H1 (cell line): ENCODE measurements around the gene BSN. TPM values are rescaled to one million over a fixed set of nuclear protein-coding genes. Genes with fewer than 3 reads are reported as not detected.

Experiments
- CTCF ChIA-PET: fragments of 300-600 bp; sonication (Branson Sonifier 250); formaldehyde crosslinking; loops from one replicate; lab custom pipeline; 2021; ENCODE audit not compliant: partially characterized antibody; lab: Charles Lee
- POLR2A ChIA-PET: fragments of 300-600 bp; sonication (Branson Sonifier 250); formaldehyde crosslinking; loops from one replicate; lab custom pipeline; 2021; ENCODE audit warnings: inconsistent platforms; ENCODE audit not compliant: partially characterized antibody; lab: Charles Lee
- DNase-seq, 2 experiments: peaks; one replicate each; pipeline versions ENCODE4 v3.0.0 to v3.0.0-alpha.2; 2010 to 2022; ENCODE audit warnings: low spot score in 2 of 2, low read depth in 1 of 2, mixed read lengths in 1 of 2
- FAIRE-seq: peaks from 2 replicates; lab custom pipeline; 2011; peaks lifted over from hg19 to GRCh38; lab: Jason Lieb, UNC
- H2AFZ ChIP-seq: 2 replicates; pipeline ENCODE4 v1.8.1; 2012; ENCODE audit warnings: low read length, inconsistent platforms
- H2AK5ac ChIP-seq: 2 replicates; pipeline ENCODE4 v1.6.1; 2013; ENCODE audit warnings: low read depth, low read length
- H2BK120ac ChIP-seq: replicated peaks from 2 replicates; pipeline ENCODE3; 2013; ENCODE audit warnings: low read depth, low read length, inconsistent platforms
- H2BK12ac ChIP-seq: 2 replicates; pipeline ENCODE4 v1.6.1; 2013; ENCODE audit warnings: low read depth, low read length
- H2BK15ac ChIP-seq: 2 replicates; pipeline ENCODE4 v1.6.1; 2013; ENCODE audit warnings: low read length
- H2BK20ac ChIP-seq: 2 replicates; pipeline ENCODE4 v1.6.1; 2013; ENCODE audit warnings: low read length
- H2BK5ac ChIP-seq: 2 replicates; pipeline ENCODE4 v1.6.1; 2013; ENCODE audit warnings: low read depth, low read length
- H3K14ac ChIP-seq: 2 replicates; pipeline ENCODE4 v1.6.1; 2013; ENCODE audit warnings: inconsistent platforms; ENCODE audit not compliant: insufficient read length
- H3K18ac ChIP-seq: 2 replicates; pipeline ENCODE4 v1.6.1; 2013; ENCODE audit warnings: low read length; ENCODE audit errors: extremely low read depth
- H3K23ac ChIP-seq: 2 replicates; pipeline ENCODE4 v1.6.1; 2013; ENCODE audit warnings: inconsistent platforms; ENCODE audit not compliant: insufficient read length
- H3K23me2 ChIP-seq: 2 replicates; pipeline ENCODE4 v1.6.1; 2013; ENCODE audit warnings: low read depth, low read length
- H3K27ac ChIP-seq: 2 replicates; pipeline ENCODE4 v1.6.1; 2011; ENCODE audit warnings: low read depth, low read length, inconsistent platforms
- H3K27me3 ChIP-seq, 4 experiments: replicated peaks in 1 of 4; 1 replicate in 1 of 4; 2 replicates in 3 of 4; pipeline versions ENCODE4 v1.6.1 to v1.8.1; 2011 to 2013; ENCODE audit warnings: low read length in 3 of 4, mild to moderate bottlenecking in 3 of 4, inconsistent platforms in 2 of 4, mixed read lengths in 2 of 4, moderate library complexity in 1 of 4; ENCODE audit not compliant: control insufficient read depth in 3 of 4, insufficient read depth in 3 of 4; ENCODE audit errors: extremely low read depth in 1 of 4
- H3K36me3 ChIP-seq, 4 experiments: 2 replicates each; pipeline versions ENCODE4 v1.6.1 to v1.8.1; 2011 to 2013; ENCODE audit warnings: mild to moderate bottlenecking in 4 of 4, low read length in 3 of 4, moderate library complexity in 2 of 4, control low read depth in 1 of 4, inconsistent platforms in 1 of 4; ENCODE audit not compliant: insufficient read depth in 4 of 4, control insufficient read depth in 2 of 4
- H3K4ac ChIP-seq: replicated peaks from 2 replicates; pipeline ENCODE3; 2013; ENCODE audit warnings: low read length, low read depth, mixed read lengths, inconsistent platforms; ENCODE audit not compliant: insufficient read length
- H3K4me1 ChIP-seq, 4 experiments: replicated peaks in 1 of 4; 1 replicate in 1 of 4; 2 replicates in 3 of 4; pipeline versions ENCODE4 v1.6.1 to v1.8.1; 2011 to 2013; ENCODE audit warnings: low read length in 3 of 4, inconsistent platforms in 2 of 4, mixed read lengths in 1 of 4; ENCODE audit not compliant: insufficient read depth in 4 of 4, control insufficient read depth in 3 of 4
- H3K4me2 ChIP-seq, 2 experiments: 2 replicates each; pipeline versions ENCODE4 v1.6.1 to v1.8.1; 2011 to 2013; ENCODE audit warnings: low read depth in 2 of 2, low read length in 2 of 2, control low read depth in 1 of 2, inconsistent platforms in 1 of 2, mild to moderate bottlenecking in 1 of 2; ENCODE audit not compliant: insufficient read depth in 1 of 2
- H3K4me3 ChIP-seq, 4 experiments: fragments of 200-600, 300-600 bp in 1 of 4; sonication (generic), shearing (Covaris generic), sonication (Bioruptor Twin) in 1 of 4; 2 replicates each; pipeline versions ENCODE4 v1.5.1 to v1.8.1; 2011 to 2016; ENCODE audit warnings: low read length in 4 of 4, low read depth in 3 of 4, control low read depth in 2 of 4, inconsistent platforms in 2 of 4, mild to moderate bottlenecking in 2 of 4, mixed read lengths in 1 of 4, moderate library complexity in 1 of 4; ENCODE audit not compliant: insufficient read depth in 2 of 4; ENCODE audit errors: extremely low read depth in 1 of 4
- H3K56ac ChIP-seq: replicated peaks from 2 replicates; pipeline ENCODE3; 2013; ENCODE audit warnings: low read depth, mild to moderate bottlenecking, mixed read lengths, low read length, inconsistent platforms; ENCODE audit not compliant: insufficient read length
- H3K79me1 ChIP-seq: 2 replicates; pipeline ENCODE4 v1.6.1; 2013; ENCODE audit warnings: low read depth, low read length, control low read depth
- H3K79me2 ChIP-seq, 2 experiments: 2 replicates each; pipeline versions ENCODE4 v1.6.1 to v1.8.1; 2012 to 2013; ENCODE audit warnings: low read length in 2 of 2, mild to moderate bottlenecking in 2 of 2, inconsistent platforms in 1 of 2; ENCODE audit not compliant: insufficient read depth in 2 of 2, control insufficient read depth in 1 of 2
- H3K9ac ChIP-seq, 4 experiments: replicated peaks in 1 of 4; 1 replicate in 1 of 4; 2 replicates in 3 of 4; pipeline versions ENCODE4 v1.6.1 to v1.8.1; 2011 to 2013; ENCODE audit warnings: low read depth in 3 of 4, low read length in 3 of 4, control low read depth in 2 of 4, mild to moderate bottlenecking in 2 of 4, moderate library complexity in 2 of 4, inconsistent platforms in 1 of 4; ENCODE audit errors: extremely low read depth in 1 of 4
- H3K9me3 ChIP-seq, 2 experiments: 2 replicates each; pipeline versions ENCODE4 v1.6.1 to v1.8.1; 2012 to 2013; ENCODE audit warnings: mild to moderate bottlenecking in 2 of 2, moderate library complexity in 2 of 2, control low read depth in 1 of 2, inconsistent platforms in 1 of 2, low read depth in 1 of 2, low read length in 1 of 2, mixed read lengths in 1 of 2; ENCODE audit not compliant: insufficient read depth in 2 of 2
- H4K20me1 ChIP-seq, 2 experiments: replicated peaks in 1 of 2; 2 replicates each; pipeline versions ENCODE3 to v1.8.1; 2011 to 2013; ENCODE audit warnings: inconsistent platforms in 2 of 2, low read length in 2 of 2, mild to moderate bottlenecking in 1 of 2; ENCODE audit not compliant: insufficient read depth in 2 of 2, control insufficient read depth in 1 of 2
- H4K5ac ChIP-seq: 2 replicates; pipeline ENCODE4 v1.6.1; 2013; ENCODE audit warnings: low read length, low read depth, mixed read lengths, inconsistent platforms; ENCODE audit not compliant: insufficient read length
- H4K8ac ChIP-seq: 2 replicates; pipeline ENCODE4 v1.8.0; 2013; ENCODE audit warnings: mild to moderate bottlenecking, moderate library complexity, low read length, inconsistent platforms; ENCODE audit not compliant: insufficient read depth; ENCODE audit errors: extremely low read depth
- H4K91ac ChIP-seq: replicated peaks from 2 replicates; pipeline ENCODE3; 2013; ENCODE audit warnings: low read length, mixed read lengths, inconsistent platforms; ENCODE audit not compliant: insufficient read length
- ASH2L ChIP-seq: fragments of 200-600, 300-600 bp; sonication (generic); IDR thresholded peaks from one replicate; pipeline ENCODE4 v1.7.1; 2017; ENCODE audit warnings: low read length
- ATF2 ChIP-seq: IDR thresholded peaks from 2 replicates; pipeline ENCODE4 v1.6.1; 2012; ENCODE audit warnings: low read length, inconsistent platforms
- CHD2 ChIP-seq: IDR thresholded peaks from 2 replicates; pipeline ENCODE4 v1.6.1; 2012; ENCODE audit warnings: low read length, improper control_type of control experiment
- HDAC2 ChIP-seq, 2 experiments: fragments of 300-600 bp in 1 of 2; sonication (generic) in 1 of 2; IDR thresholded peaks; 2 replicates each; pipeline ENCODE4 v1.6.1; 2011 to 2012; ENCODE audit warnings: low read depth in 2 of 2, low read length in 2 of 2, mild to moderate bottlenecking in 2 of 2, moderate library complexity in 2 of 2, borderline replicate concordance in 1 of 2, inconsistent platforms in 1 of 2
- NANOG ChIP-seq: IDR thresholded peaks from 2 replicates; pipeline ENCODE4 v1.6.1; 2011; ENCODE audit warnings: low read length, low read depth, mild to moderate bottlenecking, inconsistent platforms; ENCODE audit not compliant: insufficient read depth, poor library complexity, severe bottlenecking
- SIX5 ChIP-seq: IDR thresholded peaks from 2 replicates; pipeline ENCODE4 v1.6.1; 2011; ENCODE audit warnings: mild to moderate bottlenecking, low read depth, low read length
- SP1 ChIP-seq: IDR thresholded peaks from 2 replicates; pipeline ENCODE4 v1.6.1; 2011; ENCODE audit warnings: low read depth, low read length
- SRF ChIP-seq: IDR thresholded peaks from 2 replicates; pipeline ENCODE4 v1.6.1; 2011; ENCODE audit warnings: mild to moderate bottlenecking, low read depth, low read length, moderate library complexity
- USF2 ChIP-seq: IDR thresholded peaks from 2 replicates; pipeline ENCODE4 v1.6.1; 2011; ENCODE audit warnings: low read length, improper control_type of control experiment
- WGBS, 2 experiments: shearing (Covaris generic) in 1 of 2; methylation state at CpG; one replicate each; pipeline versions ENCODE4 v1.1.6 to v1.1.7; 2013 to 2015; ENCODE audit warnings: low lambda C conversion rate in 2 of 2, mixed read lengths in 2 of 2, inconsistent platforms in 1 of 2, low coverage in 1 of 2, missing lambda C conversion rate in 1 of 2; ENCODE audit not compliant: insufficient replicate concordance in 2 of 2, insufficient coverage in 1 of 2, insufficient read length in 1 of 2; ENCODE audit errors: extremely low coverage in 1 of 2, missing lambda C conversion rate in 1 of 2; 5-methylcytosine and 5-hydroxymethylcytosine counted together
- polyA plus RNA-seq, 7 experiments: library from polyadenylated mRNA; depleted of rRNA in 3 of 7; stranded (reverse) in 5 of 7; unstranded in 2 of 7; fragments of >200 nt in 5 of 7; fragments of 200-250 nt in 2 of 7; gene quantifications; 1 replicate in 5 of 7; 2 replicates in 1 of 7; 4 replicates in 1 of 7; pipeline versions ENCODE4 v1.2.1 to v1.2.3, GENCODE V29; 2011 to 2013; ENCODE audit warnings: missing spikeins in 2 of 7, mixed read lengths in 2 of 7
- total RNA-seq: library from RNA; stranded (reverse); fragmentation: NEBNext Ultra II Directional; extraction: Animal tissue kit (Norgen Biotek cat#: 25700); gene quantifications from 2 replicates; pipeline ENCODE4 v1.2.1, GENCODE V29; 2021
- TF ChIP-seq, protein P1 (sequence below): IDR thresholded peaks from 2 replicates; pipeline ENCODE4 v1.6.1; 2012; ENCODE audit warnings: inconsistent platforms

Gene BSN
- total and polyA plus RNA-seq, 2 of the 8 experiments (the other 6 are each of a cell fraction or from before 2014, with no cell fraction given): 0.60 to 3.0 TPM

DNA sequence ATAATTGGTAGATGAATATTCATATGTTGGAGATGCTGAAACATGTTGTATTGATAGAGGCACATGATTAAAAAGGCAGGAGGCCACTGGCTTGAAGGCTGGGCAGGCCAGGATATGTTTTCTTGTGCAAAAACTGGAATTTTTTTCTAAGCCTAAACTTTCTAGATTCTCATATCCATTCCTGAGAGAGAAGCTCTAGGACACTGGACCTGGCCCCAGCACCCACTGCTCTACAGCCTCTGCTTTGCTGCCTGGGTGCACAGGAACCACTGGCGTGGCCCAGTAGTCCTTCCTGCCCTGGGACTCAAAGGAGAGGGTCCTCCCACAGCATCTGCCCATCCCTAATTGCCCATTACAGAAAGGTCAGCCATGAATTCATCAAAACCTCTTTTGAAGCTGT, 61.8 kb downstream of the BSN start:
- no peak overlapping the region for H3K9ac ChIP-seq
- H3K18ac ChIP-seq: no peak overlapping the region
- H2BK20ac ChIP-seq: no peak overlapping the region
- H4K91ac ChIP-seq: no peak overlapping the region
- DNase-seq: no peak
- no peak overlapping the region for H3K4ac ChIP-seq
- no peaks in the 10 kb centered on the region; a peak in 1 of 4 replicates for H3K9me3 ChIP-seq
- no peaks in the 10 kb centered on the region for H3K79me2 ChIP-seq
- ChIA-PET CTCF (interaction anchor here (1.0 to 1.3 kb wide), 4 partner anchors 9 to 87 kb away, joined by 3 to 4 read pairs (median 3); no protein-coding TSS in a partner anchor), POLR2A (interaction anchor here (0.5 to 1.3 kb wide), 2 partner anchors 39 to 75 kb away, joined by 3 read pairs; no protein-coding TSS in a partner anchor)
- H2AK5ac ChIP-seq: no peak overlapping the region
- no peak overlapping the region for H3K14ac ChIP-seq
- H4K8ac ChIP-seq: no peak overlapping the region
- peaks cover 0 to 7% (median 4%) of the 10 kb centered on the region in 4 experiments; a peak in 4 of 7 replicates for H3K4me1 ChIP-seq
- H2BK120ac ChIP-seq: no peak overlapping the region
- no peak overlapping the region for H2BK5ac ChIP-seq
- no peaks in the 10 kb centered on the region for H3K36me3 ChIP-seq
- no peak overlapping the region for H3K4me3 ChIP-seq
- 93% methylated on average over 1 of the region's 1 CpG; no CpG with 5 or more reads in 1 of the 2 experiments for WGBS, 2 experiments
- peak overlapping the region in 1 of 2 experiments; percentile 19; a peak in 1 of 4 replicates for H3K4me2 ChIP-seq
- no peaks in the 10 kb centered on the region for H3K79me1 ChIP-seq
- no peak overlapping the region for H2BK15ac ChIP-seq
- no peak for FAIRE-seq
- H3K23ac ChIP-seq: no peak overlapping the region
- H4K20me1 ChIP-seq: no peaks in the 10 kb centered on the region
- H3K27ac ChIP-seq: no peak overlapping the region
- H2AFZ ChIP-seq: no peak overlapping the region
- H2BK12ac ChIP-seq: no peak overlapping the region
- H4K5ac ChIP-seq: no peak overlapping the region
- no peaks in the 10 kb centered on the region for H3K23me2 ChIP-seq
- H3K56ac ChIP-seq: no peak overlapping the region
- H3K27me3 ChIP-seq: no peaks in the 10 kb centered on the region; a peak in 1 of 7 replicates
- TF ChIP-seq NANOG: no peak
- no peak for TF ChIP-seq HDAC2 (IDR thresholded peaks at IDR 0.05; ENCODE audit: borderline replicate concordance in 1 of 2, low read depth in 2 of 2, low read length in 2 of 2)
- no peak for TF ChIP-seq ASH2L
- no peak for TF ChIP-seq ATF2
- TF ChIP-seq, protein P1, sequence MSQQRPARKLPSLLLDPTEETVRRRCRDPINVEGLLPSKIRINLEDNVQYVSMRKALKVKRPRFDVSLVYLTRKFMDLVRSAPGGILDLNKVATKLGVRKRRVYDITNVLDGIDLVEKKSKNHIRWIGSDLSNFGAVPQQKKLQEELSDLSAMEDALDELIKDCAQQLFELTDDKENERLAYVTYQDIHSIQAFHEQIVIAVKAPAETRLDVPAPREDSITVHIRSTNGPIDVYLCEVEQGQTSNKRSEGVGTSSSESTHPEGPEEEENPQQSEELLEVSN: no peak
- no peak for TF ChIP-seq SIX5
- TF ChIP-seq USF2: no peak
- TF ChIP-seq SRF: no peak
- TF ChIP-seq CHD2: no peak
- no peak for TF ChIP-seq SP1
